IMR-90 (cell line): ENCODE measurements around the gene OSBPL3. TPM values are rescaled to one million over a fixed set of nuclear protein-coding genes. Genes with fewer than 3 reads are reported as not detected.

Experiments used
- ATAC-seq: fragments of 200-7000 bp; cut with Tn5 transposase; 2 replicates; pipeline ENCODE4 v1.9.1; 2020; ENCODE audit warnings: low read depth, mild to moderate bottlenecking, moderate library complexity
- BruUV-seq: library from RNA; stranded (reverse); fragments of 400-500 nt; replicated peaks from 2 replicates; lab custom pipeline; 2021; lab: Mats Ljungman, UMichigan
- CTCF ChIA-PET: fragments of 300-600 bp; formaldehyde crosslinking; extraction: SDS; loops from one replicate; lab custom pipeline; 2021; ENCODE audit warnings: antibody characterized with exemption; lab: Yijun Ruan, JAX
- POLR2A ChIA-PET: fragments of 300-600 bp; sonication (Branson Sonifier 250); formaldehyde crosslinking; loops from one replicate; lab custom pipeline; 2022; ENCODE audit warnings: antibody characterized with exemption; ENCODE audit not compliant: unreplicated experiment; lab: Charles Lee
- DNase-seq: peaks from one replicate; pipeline ENCODE4 v3.0.0; 2013
- H2AFZ ChIP-seq: replicated peaks from 2 replicates; pipeline ENCODE3; 2013; ENCODE audit warnings: low read length, mild to moderate bottlenecking; ENCODE audit not compliant: poor library complexity
- H2AK5ac ChIP-seq: 2 replicates; pipeline ENCODE4 v1.6.1; 2013; ENCODE audit warnings: low read depth, low read length, inconsistent platforms
- H2AK9ac ChIP-seq: replicated peaks from 2 replicates; pipeline ENCODE3; 2013; ENCODE audit warnings: mild to moderate bottlenecking, low read depth, low read length, moderate library complexity; ENCODE audit not compliant: poor library complexity
- H2BK120ac ChIP-seq: 2 replicates; pipeline ENCODE4 v1.6.1; 2013; ENCODE audit warnings: low read depth, low read length, inconsistent platforms
- H2BK15ac ChIP-seq: 3 replicates; pipeline ENCODE4 v1.6.1; 2013; ENCODE audit warnings: low read depth, low read length, inconsistent platforms
- H2BK20ac ChIP-seq: 2 replicates; pipeline ENCODE4 v1.6.1; 2013; ENCODE audit warnings: low read depth, mild to moderate bottlenecking, inconsistent platforms, low read length, moderate library complexity
- H2BK5ac ChIP-seq: 2 replicates; pipeline ENCODE4 v1.6.1; 2013; ENCODE audit warnings: mild to moderate bottlenecking, low read depth, low read length, inconsistent platforms; ENCODE audit not compliant: poor library complexity, severe bottlenecking
- H3K14ac ChIP-seq: replicated peaks from 2 replicates; pipeline ENCODE4 v1.6.1; 2013; ENCODE audit warnings: low read depth, low read length, inconsistent platforms
- H3K18ac ChIP-seq: 2 replicates; pipeline ENCODE4 v1.6.1; 2013; ENCODE audit warnings: low read depth, low read length, control low read depth
- H3K23ac ChIP-seq: 2 replicates; pipeline ENCODE4 v1.6.1; 2013; ENCODE audit warnings: low read depth, low read length, inconsistent platforms
- H3K27ac ChIP-seq: 2 replicates; pipeline ENCODE4 v1.5.1; 2013; ENCODE audit warnings: mild to moderate bottlenecking, control low read depth, low read length; ENCODE audit not compliant: insufficient read depth
- H3K27me3 ChIP-seq: 2 replicates; pipeline ENCODE4 v1.6.1; 2013; ENCODE audit warnings: low read length; ENCODE audit not compliant: control insufficient read depth, insufficient read depth
- H3K36me3 ChIP-seq: 2 replicates; pipeline ENCODE4 v1.6.1; 2013; ENCODE audit warnings: low read length, mixed read lengths; ENCODE audit not compliant: control insufficient read depth, insufficient read depth
- H3K4ac ChIP-seq: 2 replicates; pipeline ENCODE4 v1.6.1; 2013; ENCODE audit warnings: low read depth, low read length, inconsistent platforms
- H3K4me1 ChIP-seq: 2 replicates; pipeline ENCODE4 v1.6.1; 2013; ENCODE audit warnings: low read length, mixed read lengths; ENCODE audit not compliant: control insufficient read depth, insufficient read depth
- H3K4me2 ChIP-seq: 2 replicates; pipeline ENCODE4 v1.6.1; 2013; ENCODE audit warnings: low read depth, mild to moderate bottlenecking, control low read depth, low read length, moderate library complexity
- H3K4me3 ChIP-seq: 2 replicates; pipeline ENCODE4 v1.5.1; 2013; ENCODE audit warnings: low read depth, mild to moderate bottlenecking, control low read depth, low read length, moderate library complexity; ENCODE audit not compliant: insufficient read depth
- H3K56ac ChIP-seq: 2 replicates; pipeline ENCODE4 v1.6.1; 2013; ENCODE audit warnings: low read length, inconsistent platforms; ENCODE audit not compliant: insufficient read depth; ENCODE audit errors: extremely low read depth
- H3K79me1 ChIP-seq, 2 experiments: 2 replicates each; pipeline ENCODE4 v1.6.1; 2013; ENCODE audit warnings: low read length in 2 of 2, inconsistent platforms in 1 of 2, low read depth in 1 of 2
- H3K9ac ChIP-seq: 2 replicates; pipeline ENCODE4 v1.6.1; 2013; ENCODE audit warnings: low read depth, low read length, control low read depth
- H3K9me1 ChIP-seq: 2 replicates; pipeline ENCODE4 v1.6.1; 2013; ENCODE audit warnings: low read length, inconsistent platforms; ENCODE audit not compliant: insufficient read depth
- H3K9me3 ChIP-seq: 2 replicates; pipeline ENCODE4 v1.6.1; 2013; ENCODE audit warnings: low read length; ENCODE audit not compliant: control insufficient read depth, insufficient read depth
- H4K20me1 ChIP-seq: 2 replicates; pipeline ENCODE4 v1.6.1; 2013; ENCODE audit warnings: low read length, inconsistent platforms; ENCODE audit not compliant: insufficient read depth
- H4K5ac ChIP-seq: 2 replicates; pipeline ENCODE4 v1.6.1; 2013; ENCODE audit warnings: mild to moderate bottlenecking, low read depth, low read length, control low read depth
- H4K8ac ChIP-seq, 2 experiments: 2 replicates each; pipeline ENCODE4 v1.6.1; 2013; ENCODE audit warnings: low read depth in 2 of 2, low read length in 2 of 2, control low read depth in 1 of 2, inconsistent platforms in 1 of 2
- H4K91ac ChIP-seq: 2 replicates; pipeline ENCODE4 v1.6.1; 2013; ENCODE audit warnings: low read depth, low read length, inconsistent platforms; ENCODE audit not compliant: insufficient read depth
- BHLHE40 ChIP-seq: fragments of 150-350 bp; IDR thresholded peaks from 2 replicates; pipeline ENCODE4 v1.6.1; 2016; ENCODE audit warnings: mild to moderate bottlenecking, low read depth, low read length
- CEBPB ChIP-seq: IDR thresholded peaks from 2 replicates; pipeline ENCODE4 v1.6.1; 2012; ENCODE audit warnings: low read depth, low read length, improper control_type of control experiment
- MAZ ChIP-seq: IDR thresholded peaks from 2 replicates; pipeline ENCODE4 v1.6.1; 2012; ENCODE audit warnings: low read depth, mild to moderate bottlenecking, low read length, improper control_type of control experiment, moderate library complexity, borderline replicate concordance
- NFE2L2 ChIP-seq: fragments of 150-350 bp; IDR thresholded peaks from 2 replicates; pipeline ENCODE4 v1.6.1; 2016; ENCODE audit warnings: low read depth, mild to moderate bottlenecking, low read length
- POLR2A ChIP-seq: IDR thresholded peaks from 2 replicates; pipeline ENCODE4 v1.6.1; 2012; ENCODE audit warnings: mild to moderate bottlenecking, low read depth, low read length
- RAD21 ChIP-seq: IDR thresholded peaks from 2 replicates; pipeline ENCODE4 v1.6.1; 2012; ENCODE audit warnings: low read length, improper control_type of control experiment
- RCOR1 ChIP-seq: IDR thresholded peaks from 2 replicates; pipeline ENCODE4 v1.6.1; 2012; ENCODE audit warnings: mild to moderate bottlenecking, low read length, improper control_type of control experiment; ENCODE audit not compliant: insufficient replicate concordance
- RFX5 ChIP-seq: IDR thresholded peaks from 2 replicates; pipeline ENCODE4 v1.8.0; 2012; ENCODE audit warnings: low read depth, mild to moderate bottlenecking, low read length, moderate library complexity
- SMC3 ChIP-seq: fragments of 150-350 bp; IDR thresholded peaks from 2 replicates; pipeline ENCODE4 v1.6.1; 2016; ENCODE audit warnings: low read depth, mild to moderate bottlenecking, antibody characterized with exemption, low read length, moderate library complexity
- WGBS, 2 experiments: methylation state at CpG; one replicate each; pipeline versions ENCODE4 v1.1.5 to v1.1.7; 2013; ENCODE audit warnings: missing lambda C conversion rate in 2 of 2; ENCODE audit not compliant: insufficient read length in 1 of 2; ENCODE audit errors: extremely low coverage in 2 of 2; 5-methylcytosine and 5-hydroxymethylcytosine counted together
- dilution Hi-C: fragments of 300-500 bp; cut with HindIII; formaldehyde crosslinking; loops from one replicate; pipeline ENCODE4 v1.14.3; 2018; ENCODE audit warnings: low sequenced_read_pairs; ENCODE audit not compliant: unreplicated experiment
- in situ Hi-C: fragments of 300-500 bp; cut with MboI; formaldehyde crosslinking; loops from 3 replicates; pipeline ENCODE4 v1.14.3; 2019; ENCODE audit warnings: low sequenced_read_pairs, inconsistent platforms, mixed read lengths
- intact Hi-C: fragments of 100-400 bp; cut with micrococcal nuclease; formaldehyde crosslinking; loops from 2 replicates; pipeline ENCODE4 v1.10.0; 2022
- polyA plus RNA-seq, 3 experiments: library from polyadenylated mRNA; depleted of rRNA; stranded (reverse); fragments of >200 nt; gene quantifications; 2 replicates each; pipeline ENCODE4 v1.2.3, GENCODE V29; 2012; ENCODE audit warnings: low replicate concordance in 1 of 3
- total RNA-seq: library from RNA; depleted of rRNA; stranded (reverse); fragments of >200 nt; gene quantifications from 2 replicates; pipeline ENCODE4 v1.2.3, GENCODE V29; 2012
- TF ChIP-seq, protein P1 (sequence below): fragments of 150-350 bp; IDR thresholded peaks from 2 replicates; pipeline ENCODE4 v1.6.1; 2016; ENCODE audit warnings: low read depth, mild to moderate bottlenecking, low read length, moderate library complexity, borderline replicate concordance
- TF ChIP-seq, protein P2 (sequence below): conservative IDR thresholded peaks from 2 replicates; pipeline ENCODE4 v1.5.1; 2012; ENCODE audit warnings: mild to moderate bottlenecking, low read depth, low read length, improper control_type of control experiment

Gene OSBPL3
- total and polyA plus RNA-seq, 2 of the 4 experiments (the other 2 are of a cell fraction): 18.0 to 29.9 TPM

DNA sequence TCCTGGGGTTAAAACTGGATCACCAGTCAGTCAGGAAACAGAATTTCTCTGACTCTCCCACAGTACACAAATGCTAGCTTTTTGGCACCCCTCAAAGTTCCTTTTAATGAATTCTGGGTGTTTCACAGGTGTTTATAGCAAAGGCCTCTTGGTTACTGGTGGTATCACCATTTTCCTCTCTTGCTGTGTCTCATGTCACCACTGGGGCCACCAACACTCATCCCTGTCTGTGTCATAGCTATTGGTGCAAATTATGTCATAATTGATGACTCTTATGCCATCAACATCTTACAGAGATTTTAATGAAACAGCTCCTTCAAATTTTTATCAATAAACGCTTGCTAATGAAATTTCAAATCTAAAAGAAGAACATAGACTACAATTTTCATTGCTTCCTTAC lies 27.7 kb upstream of the OSBPL3 start:
- ChIA-PET CTCF (interaction anchor here (0.9 kb wide), 1 partner anchor 62 kb away, joined by 3 read pairs; no protein-coding TSS in a partner anchor), POLR2A (no interaction called here)
- ATAC-seq (no peak), DNase-seq (no peak)
- Histone ChIP-seq H2AK5ac (no peak overlapping the region), H2AFZ (no peak overlapping the region), H3K27ac (no peak overlapping the region), H3K79me1 (no peaks in the 10 kb centered on the region), H2BK20ac (no peak overlapping the region), H4K20me1 (no peaks in the 10 kb centered on the region), H2AK9ac (no peak overlapping the region), H3K18ac (no peak overlapping the region), H3K9me3 (no peaks in the 10 kb centered on the region), H3K56ac (no peak overlapping the region), H2BK15ac (no peak overlapping the region), H3K4me3 (no peak overlapping the region), H2BK120ac (no peak overlapping the region), H4K91ac (no peak overlapping the region), H3K4me1 (peaks cover 2% of the 10 kb centered on the region; the same call in 1 of the 2 replicates), H3K27me3 (no peaks in the 10 kb centered on the region), H4K5ac (no peak overlapping the region), H3K36me3 (no peaks in the 10 kb centered on the region), H3K9ac (no peak overlapping the region), H3K23ac (no peak overlapping the region), H3K4me2 (no peak overlapping the region), H4K8ac (no peak overlapping the region), H3K14ac (no peak overlapping the region), H2BK5ac (no peak overlapping the region), H3K4ac (no peak overlapping the region), H3K9me1 (no peaks in the 10 kb centered on the region)
- no TSS peak for BruUV-seq
- dilution Hi-C loops: no loop called here
- in situ Hi-C loops: no loop called here
- TF ChIP-seq, protein P1, sequence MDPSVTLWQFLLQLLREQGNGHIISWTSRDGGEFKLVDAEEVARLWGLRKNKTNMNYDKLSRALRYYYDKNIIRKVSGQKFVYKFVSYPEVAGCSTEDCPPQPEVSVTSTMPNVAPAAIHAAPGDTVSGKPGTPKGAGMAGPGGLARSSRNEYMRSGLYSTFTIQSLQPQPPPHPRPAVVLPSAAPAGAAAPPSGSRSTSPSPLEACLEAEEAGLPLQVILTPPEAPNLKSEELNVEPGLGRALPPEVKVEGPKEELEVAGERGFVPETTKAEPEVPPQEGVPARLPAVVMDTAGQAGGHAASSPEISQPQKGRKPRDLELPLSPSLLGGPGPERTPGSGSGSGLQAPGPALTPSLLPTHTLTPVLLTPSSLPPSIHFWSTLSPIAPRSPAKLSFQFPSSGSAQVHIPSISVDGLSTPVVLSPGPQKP: no peak
- no peak for TF ChIP-seq RCOR1
- no peak for TF ChIP-seq POLR2A
- TF ChIP-seq RAD21: no peak
- TF ChIP-seq CEBPB: no peak
- no peak for TF ChIP-seq BHLHE40
- TF ChIP-seq, protein P2, sequence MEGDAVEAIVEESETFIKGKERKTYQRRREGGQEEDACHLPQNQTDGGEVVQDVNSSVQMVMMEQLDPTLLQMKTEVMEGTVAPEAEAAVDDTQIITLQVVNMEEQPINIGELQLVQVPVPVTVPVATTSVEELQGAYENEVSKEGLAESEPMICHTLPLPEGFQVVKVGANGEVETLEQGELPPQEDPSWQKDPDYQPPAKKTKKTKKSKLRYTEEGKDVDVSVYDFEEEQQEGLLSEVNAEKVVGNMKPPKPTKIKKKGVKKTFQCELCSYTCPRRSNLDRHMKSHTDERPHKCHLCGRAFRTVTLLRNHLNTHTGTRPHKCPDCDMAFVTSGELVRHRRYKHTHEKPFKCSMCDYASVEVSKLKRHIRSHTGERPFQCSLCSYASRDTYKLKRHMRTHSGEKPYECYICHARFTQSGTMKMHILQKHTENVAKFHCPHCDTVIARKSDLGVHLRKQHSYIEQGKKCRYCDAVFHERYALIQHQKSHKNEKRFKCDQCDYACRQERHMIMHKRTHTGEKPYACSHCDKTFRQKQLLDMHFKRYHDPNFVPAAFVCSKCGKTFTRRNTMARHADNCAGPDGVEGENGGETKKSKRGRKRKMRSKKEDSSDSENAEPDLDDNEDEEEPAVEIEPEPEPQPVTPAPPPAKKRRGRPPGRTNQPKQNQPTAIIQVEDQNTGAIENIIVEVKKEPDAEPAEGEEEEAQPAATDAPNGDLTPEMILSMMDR: no peak
- TF ChIP-seq SMC3: no peak
- no peak for TF ChIP-seq RFX5
- no peak for TF ChIP-seq MAZ
- no peak for TF ChIP-seq NFE2L2
- intact Hi-C loops: no loop called here
- no CpG with 5 or more reads among the region's 1 CpG for WGBS, 2 experiments
